SU-DHL-6 (cell line): ENCODE results near the gene MIGA2.

Experiments
- EZH2phosphoT487 ChIP-seq: fragments of 200-600 bp; sonication (generic), shearing (Covaris generic); conservative IDR thresholded peaks from 2 replicates; pipeline ENCODE4 v1.6.1; 2018; ENCODE audit warnings: mild to moderate bottlenecking, antibody characterized with exemption, low read length, moderate library complexity, mixed read lengths
- TF ChIP-seq, protein P1 (sequence below): fragments of 200-600 bp; sonication (generic); IDR thresholded peaks from one replicate; pipeline ENCODE4 v1.5.1; 2017; ENCODE audit warnings: antibody characterized with exemption, mild to moderate bottlenecking, low read length, moderate library complexity; ENCODE audit not compliant: insufficient read depth, poor library complexity, severe bottlenecking

GRCh38 chr9:129052592-129052991 is 16.2 kb downstream of the MIGA2 start:
- TF ChIP-seq, protein P1, sequence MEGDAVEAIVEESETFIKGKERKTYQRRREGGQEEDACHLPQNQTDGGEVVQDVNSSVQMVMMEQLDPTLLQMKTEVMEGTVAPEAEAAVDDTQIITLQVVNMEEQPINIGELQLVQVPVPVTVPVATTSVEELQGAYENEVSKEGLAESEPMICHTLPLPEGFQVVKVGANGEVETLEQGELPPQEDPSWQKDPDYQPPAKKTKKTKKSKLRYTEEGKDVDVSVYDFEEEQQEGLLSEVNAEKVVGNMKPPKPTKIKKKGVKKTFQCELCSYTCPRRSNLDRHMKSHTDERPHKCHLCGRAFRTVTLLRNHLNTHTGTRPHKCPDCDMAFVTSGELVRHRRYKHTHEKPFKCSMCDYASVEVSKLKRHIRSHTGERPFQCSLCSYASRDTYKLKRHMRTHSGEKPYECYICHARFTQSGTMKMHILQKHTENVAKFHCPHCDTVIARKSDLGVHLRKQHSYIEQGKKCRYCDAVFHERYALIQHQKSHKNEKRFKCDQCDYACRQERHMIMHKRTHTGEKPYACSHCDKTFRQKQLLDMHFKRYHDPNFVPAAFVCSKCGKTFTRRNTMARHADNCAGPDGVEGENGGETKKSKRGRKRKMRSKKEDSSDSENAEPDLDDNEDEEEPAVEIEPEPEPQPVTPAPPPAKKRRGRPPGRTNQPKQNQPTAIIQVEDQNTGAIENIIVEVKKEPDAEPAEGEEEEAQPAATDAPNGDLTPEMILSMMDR, result no peak
- no peak for TF ChIP-seq EZH2phosphoT487
